Stromal cell of bone marrow (primary cell): Measurements from ENCODE around the gene RNF217.

Experiments used
- DNase-seq: peaks from one replicate; pipeline ENCODE4 v3.0.0-alpha.2; 2012; ENCODE audit warnings: low read depth

Gene RNF217

GRCh38 chr6:125099211-125100073 is 137.2 kb downstream of the RNF217 start:
- DNase-seq, result no peak

- no peak for DNase-seq
These were observed 137.9 kb downstream of the RNF217 start for GRCh38 chr6:125100074-125100652.

DNA sequence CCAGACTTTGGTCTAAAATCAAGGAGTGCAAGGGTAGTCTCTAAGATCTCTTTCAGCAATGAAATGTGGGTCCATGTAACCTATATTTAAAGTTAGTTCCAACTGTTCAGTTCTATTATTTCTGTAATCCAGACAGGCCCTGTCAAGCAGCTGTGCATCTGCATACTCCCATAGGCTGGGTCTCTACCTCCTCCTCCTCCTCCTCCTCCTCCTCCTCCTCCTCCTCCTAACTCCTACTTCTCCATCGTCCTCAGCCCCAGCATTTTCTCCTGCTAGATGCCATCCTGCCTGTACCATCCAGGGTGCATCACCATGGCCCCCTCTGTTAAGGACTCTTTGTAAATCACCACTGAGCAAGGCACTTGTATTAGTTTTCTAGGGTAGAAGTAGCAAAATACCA is 138.9 kb downstream of the RNF217 start:
- DNase-seq, result no peak

- DNase-seq, result no peak
These were observed 139.4 kb downstream of the RNF217 start for GRCh38 chr6:125101631-125102030.

GRCh38 chr6:125102411-125102810 is 140.2 kb downstream of the RNF217 start:
- DNase-seq, result no peak

GRCh38 chr6:125102891-125103290 is 140.7 kb downstream of the RNF217 start:
- DNase-seq, result peak; percentile 31

DNA sequence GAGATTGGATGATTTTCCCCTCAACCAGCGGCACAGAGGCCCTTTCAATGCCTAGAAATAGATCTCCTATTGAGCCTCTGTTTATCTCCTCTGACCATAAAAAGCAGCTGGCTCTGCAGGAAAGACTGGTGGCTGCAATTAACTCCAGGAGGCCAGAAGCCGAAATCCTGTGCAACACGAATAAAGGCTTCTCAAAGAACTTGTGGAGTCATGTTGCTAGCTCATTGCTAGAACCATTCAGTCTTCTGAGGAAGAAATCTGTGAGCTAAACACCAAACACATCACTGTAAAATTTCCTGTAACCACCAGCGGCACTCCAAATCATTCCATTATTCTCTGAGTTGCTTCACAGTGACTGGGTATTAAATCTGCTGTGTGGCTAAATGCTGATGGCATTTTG is 142.2 kb downstream of the RNF217 start:
- peak; percentile 54 for DNase-seq

DNA sequence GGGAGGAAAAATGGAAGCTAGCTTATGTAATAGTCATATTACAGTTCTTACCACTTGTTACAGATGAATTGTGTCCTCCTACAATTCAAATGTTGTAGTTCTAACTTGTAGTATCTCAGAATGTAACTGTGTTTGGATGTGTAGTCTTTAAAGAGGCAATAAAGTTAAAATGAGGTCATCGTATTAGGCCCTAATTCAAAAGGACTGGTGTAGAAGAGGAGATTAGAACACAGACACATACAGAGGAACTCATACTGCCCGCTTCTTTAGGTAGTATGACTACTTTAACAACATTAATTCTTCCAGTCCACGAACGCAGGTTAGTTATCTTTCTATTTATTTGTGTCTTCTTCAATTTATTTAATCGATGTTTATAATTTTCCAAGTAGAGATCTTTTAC is 144.8 kb downstream of the RNF217 start:
- DNase-seq, result no peak

DNA sequence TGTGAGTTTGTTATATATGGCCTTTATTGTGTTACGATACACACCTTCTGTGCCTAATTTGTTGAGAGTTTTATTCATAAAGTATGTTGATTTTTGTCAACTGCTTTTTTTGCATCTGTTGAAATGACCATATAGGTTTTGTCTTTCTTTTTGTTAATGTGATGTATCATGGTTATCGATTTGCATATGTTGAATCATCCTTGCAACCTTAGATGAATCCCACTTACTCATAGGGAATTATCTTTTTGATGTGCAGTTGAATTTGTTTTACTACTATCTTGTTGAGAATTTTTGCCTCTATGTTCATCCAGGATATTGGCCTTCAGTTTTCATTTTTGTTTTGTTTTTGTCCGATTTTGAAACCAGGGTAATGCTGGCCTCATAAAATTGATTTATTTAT is 145.7 kb downstream of the RNF217 start:
- no peak for DNase-seq

- DNase-seq, result no peak
These were observed 147.8 kb downstream of the RNF217 start for GRCh38 chr6:125110056-125110455.

GRCh38 chr6:125111219-125111983 is 149.2 kb downstream of the RNF217 start:
- DNase-seq, result no peak

DNA sequence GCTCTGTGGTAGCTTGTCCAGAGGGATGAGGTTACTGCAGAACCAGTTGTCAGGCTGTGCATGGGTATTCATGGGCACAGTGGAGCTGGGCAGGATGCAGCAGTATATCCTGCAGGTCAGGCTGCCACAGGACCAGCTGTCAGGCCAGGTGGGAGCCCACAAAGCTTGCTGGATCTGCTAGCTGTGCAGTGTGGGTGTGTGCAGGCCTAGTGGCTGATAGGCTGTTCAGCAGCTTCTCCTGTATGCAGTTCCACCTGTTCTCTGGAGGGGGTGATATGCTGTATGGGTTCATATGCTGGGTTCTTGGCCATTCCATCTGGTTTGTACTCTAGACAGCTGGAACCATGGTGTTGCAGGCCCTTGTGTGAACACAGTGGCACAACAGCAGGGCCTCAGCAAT is 150.7 kb downstream of the RNF217 start:
- no peak for DNase-seq

DNA sequence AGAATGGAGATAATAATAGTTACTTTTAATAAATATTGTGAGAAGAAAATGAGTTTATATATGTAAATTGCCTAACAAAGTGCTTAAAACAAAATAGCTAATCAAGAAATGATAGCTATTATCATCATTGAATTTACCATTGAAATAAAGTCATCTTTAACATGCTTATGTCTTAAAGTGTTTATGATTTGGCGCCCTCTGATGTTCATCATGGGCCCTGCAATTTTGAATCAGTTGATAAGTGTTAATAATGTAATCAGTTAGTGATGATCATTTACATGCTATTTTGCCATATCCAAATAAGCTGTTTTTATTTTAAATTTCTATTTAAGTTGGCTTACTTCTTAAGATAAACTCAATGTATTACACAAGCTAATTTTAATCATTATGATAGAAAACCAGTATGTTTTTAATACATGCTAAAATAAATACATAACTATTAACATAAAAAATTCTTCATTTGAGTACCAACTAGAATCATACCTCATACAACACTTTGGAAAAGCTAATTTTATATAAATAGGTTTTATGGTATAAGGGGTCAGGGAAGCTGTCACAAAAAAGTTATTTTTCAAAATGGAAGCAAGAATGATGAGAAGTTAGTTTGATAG is 152.1 kb downstream of the RNF217 start:
- DNase-seq, result peak; percentile 42

DNA sequence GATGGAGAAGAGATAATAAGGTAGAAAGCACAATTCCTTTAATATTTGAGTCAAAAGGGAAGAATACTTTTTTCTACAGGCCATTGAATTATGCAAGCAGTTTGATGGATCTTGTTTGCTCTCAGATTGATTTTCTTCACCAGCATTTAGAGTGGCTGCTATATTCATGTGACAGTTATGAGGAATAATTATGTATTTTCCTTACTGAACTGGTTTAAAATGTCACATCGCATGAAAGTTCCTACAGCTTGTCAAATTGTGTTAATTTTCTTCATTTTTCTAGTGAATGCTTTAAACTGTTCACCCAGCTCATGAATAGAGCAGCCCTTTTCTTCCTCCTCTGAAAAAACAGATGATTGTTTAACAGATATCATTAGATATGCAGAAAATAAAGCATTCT is 153.9 kb downstream of the RNF217 start:
- no peak for DNase-seq

DNA sequence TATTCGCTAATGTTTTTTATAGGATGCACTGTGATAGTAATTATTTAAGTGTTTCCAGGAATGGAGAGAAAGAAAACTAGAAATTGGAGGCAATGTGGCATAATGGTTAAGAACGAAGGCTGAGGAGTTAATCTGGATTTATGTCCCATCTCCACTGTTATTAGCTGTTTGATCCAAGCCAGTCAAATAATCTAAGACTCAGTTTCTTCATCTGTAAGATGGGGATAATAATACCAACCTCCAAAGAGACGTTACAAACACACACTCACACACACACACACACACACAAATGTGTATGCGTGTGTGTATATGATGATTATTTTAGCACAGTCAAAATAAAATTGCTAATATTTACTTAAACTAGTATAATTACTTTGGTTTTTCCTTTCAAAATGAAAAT is 154.5 kb downstream of the RNF217 start:
- DNase-seq, result no peak

DNA sequence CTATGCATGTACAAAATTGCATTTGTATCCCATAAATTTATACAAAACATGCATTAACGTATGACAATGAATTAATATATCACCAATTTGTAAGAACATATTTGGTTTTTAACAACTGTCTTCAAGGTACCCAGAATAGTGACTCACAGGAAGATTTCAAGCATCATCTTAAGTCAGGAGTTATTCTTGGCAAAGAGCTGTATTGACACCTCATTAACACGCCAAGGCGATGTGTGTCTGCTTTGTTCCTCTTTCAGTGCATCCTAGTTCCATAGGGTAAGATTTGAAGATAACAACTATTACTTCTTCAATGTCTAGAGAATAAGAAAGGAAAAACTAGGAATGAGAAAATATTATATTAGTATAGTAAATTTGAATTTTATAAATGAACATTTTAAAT is 155.6 kb downstream of the RNF217 start:
- no peak for DNase-seq

DNA sequence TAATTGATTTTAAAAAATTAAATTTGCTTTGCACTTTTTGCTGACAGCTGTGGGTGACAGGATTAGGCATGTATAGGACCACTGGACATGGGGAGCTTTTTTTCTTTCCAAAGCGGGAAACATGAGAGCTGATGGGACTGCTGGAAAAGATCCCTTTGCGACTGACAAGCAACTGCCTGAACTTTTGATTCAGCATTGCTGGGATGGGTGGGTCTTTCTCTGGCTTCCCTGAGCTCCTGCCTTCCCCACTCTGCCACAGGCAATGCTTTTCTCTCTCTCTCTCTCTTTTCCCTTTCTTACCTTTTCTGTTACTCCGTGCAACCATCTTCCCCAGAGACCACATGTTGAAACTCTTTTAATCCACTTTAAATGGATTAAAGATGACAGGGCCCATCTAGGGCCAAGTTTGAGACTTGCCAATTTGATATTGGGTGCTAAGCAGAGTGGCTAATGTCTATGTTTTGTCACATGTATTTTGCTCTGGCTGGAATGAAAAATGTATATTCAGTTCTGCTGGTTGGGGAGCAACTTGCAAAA is 157.9 kb downstream of the RNF217 start:
- no peak for DNase-seq

GRCh38 chr6:125121894-125122293 is 159.7 kb downstream of the RNF217 start:
- no peak for DNase-seq

DNA sequence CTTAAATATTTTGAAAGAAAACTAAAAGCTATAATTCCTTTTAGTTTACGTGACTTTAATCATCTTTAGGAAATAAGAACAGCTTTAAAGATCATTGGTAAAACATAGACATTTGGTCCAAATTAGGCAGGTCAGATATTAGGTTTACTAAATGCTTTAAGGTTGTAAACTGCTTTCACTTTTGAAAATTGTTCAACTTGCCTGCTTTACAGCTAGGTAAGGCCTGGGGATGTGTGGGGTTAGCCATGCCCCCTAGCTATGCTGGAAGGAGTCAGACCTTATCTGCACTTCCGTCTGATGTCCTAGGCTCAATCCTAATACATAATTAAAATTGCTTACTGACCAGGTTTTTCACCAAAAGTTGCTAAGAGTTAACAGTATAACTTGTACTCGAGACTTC is 160.8 kb downstream of the RNF217 start:
- no peak for DNase-seq

GRCh38 chr6:125123468-125124048 is 161.3 kb downstream of the RNF217 start:
- no peak for DNase-seq

DNA sequence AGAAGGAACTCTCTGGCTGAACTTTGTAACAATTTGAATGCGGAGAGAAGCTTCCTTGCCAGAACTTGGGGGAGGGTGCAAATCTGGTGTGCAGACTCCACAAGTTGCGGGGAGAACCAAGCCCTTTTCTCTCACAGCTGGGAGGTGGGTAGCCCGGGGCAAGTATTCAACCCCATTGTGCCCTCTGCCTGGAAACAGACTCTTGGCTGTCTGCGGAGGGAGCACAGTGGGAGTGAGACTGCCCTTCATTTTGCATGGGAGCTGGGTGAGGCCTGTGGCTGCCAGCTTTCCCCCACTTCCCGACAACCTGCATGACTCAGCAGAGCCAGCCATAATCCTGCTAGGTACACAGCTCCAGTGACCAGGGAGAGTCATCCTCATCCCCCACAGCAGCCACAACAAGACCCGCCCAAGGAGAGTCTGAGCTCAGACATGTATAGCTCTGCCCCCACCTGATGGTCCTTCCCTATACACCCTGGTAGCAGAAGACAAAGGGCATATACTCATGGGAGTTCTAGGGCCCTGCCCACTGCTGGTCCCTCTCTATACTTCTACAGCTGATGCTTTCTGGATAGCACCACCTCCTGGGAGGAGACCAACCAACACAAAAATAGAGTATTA is 161.9 kb downstream of the RNF217 start:
- no peak for DNase-seq
